Activated CD4-positive, alpha-beta T cell treated with anti-CD3 and anti-CD28 coated beads for 36 hours (primary cell): ENCODE measurements around the gene PLXNC1. TPM values are rescaled to one million over a fixed set of nuclear protein-coding genes. Genes with fewer than 3 reads are reported as not detected.
A peak's percentile ranks its signal among the peaks of the same experiment; 100 is the strongest.

Experiments used
- ATAC-seq: fragments of 200-7000 bp; cut with Tn5 transposase; one replicate; pipeline ENCODE4 v1.10.0; 2021; ENCODE audit warnings: mild to moderate bottlenecking, moderate library complexity
- CTCF ChIA-PET: fragments of 350-600 bp; sonication (Branson Sonifier 250); formaldehyde crosslinking; loops from one replicate; lab custom pipeline; 2021; ENCODE audit warnings: antibody characterized with exemption; lab: Charles Lee
- POLR2A ChIA-PET: fragments of 350-600 bp; sonication (Branson Sonifier 250); formaldehyde crosslinking; loops from one replicate; lab custom pipeline; 2021; ENCODE audit warnings: antibody characterized with exemption, inconsistent platforms; lab: Charles Lee
- DNase-seq: peaks from one replicate; pipeline ENCODE4 v3.0.0-alpha.2; 2020
- H3K27ac Mint-ChIP-seq: one replicate; pipeline ENCODE4 v1.8.0; 2021; ENCODE audit warnings: mixed read lengths
- H3K27me3 Mint-ChIP-seq: one replicate; pipeline ENCODE4 v1.8.0; 2021; ENCODE audit warnings: mixed read lengths
- H3K36me3 Mint-ChIP-seq: one replicate; pipeline ENCODE4 v1.8.0; 2021; ENCODE audit warnings: low read depth, mixed read lengths
- H3K4me1 Mint-ChIP-seq: one replicate; pipeline ENCODE4 v1.8.0; 2021; ENCODE audit warnings: mixed read lengths
- H3K4me3 Mint-ChIP-seq: one replicate; pipeline ENCODE4 v1.8.0; 2021; ENCODE audit warnings: mild to moderate bottlenecking, moderate library complexity, mixed read lengths
- H3K9me3 Mint-ChIP-seq: one replicate; pipeline ENCODE4 v1.8.0; 2021; ENCODE audit warnings: low read depth, mixed read lengths
- intact Hi-C, 2 experiments: fragments of 100-400 bp; cut with DNase I in 1 of 2; cut with micrococcal nuclease in 1 of 2; formaldehyde crosslinking; loops; one replicate each; pipeline versions ENCODE4 v1.14.2 to v1.15.1; 2022 to 2024; cut with DNase I, micrococcal nuclease
- total RNA-seq, 2 experiments: library from RNA; stranded (reverse); gene quantifications; one replicate each; pipeline ENCODE4 v1.2.3, GENCODE V29; 2021

Gene PLXNC1
- total RNA-seq, 2 experiments from 2014 or later, result 5.3 TPM

GRCh38 chr12:94353130-94353529, 204.8 kb downstream of the PLXNC1 start:
- no peaks in the 10 kb centered on the region for H3K27me3 Mint-ChIP-seq
- CTCF ChIA-PET, result interaction anchor here (1.0 kb wide), 1 partner anchor 12 kb away, joined by 6 read pairs; no protein-coding TSS in a partner anchor
- H3K9me3 Mint-ChIP-seq, result peaks cover 42% of the 10 kb centered on the region
- H3K4me1 Mint-ChIP-seq, result peaks cover 6% of the 10 kb centered on the region
- H3K36me3 Mint-ChIP-seq, result peaks cover 90% of the 10 kb centered on the region
- intact Hi-C loops, result no loop called here
- ATAC-seq (peak; percentile 36), DNase-seq (no peak)
- no peak overlapping the region for H3K4me3 Mint-ChIP-seq
- H3K27ac Mint-ChIP-seq, result no peak overlapping the region
- POLR2A ChIA-PET, result no interaction called here
